ENCODE results near the gene RNF215.
"Not testable (repeated sequence)": the region's sequence is repeated elsewhere in the genome, so short reads cannot be mapped to it uniquely, and the experiment has no call there.

The RNF215 gene

DNA sequence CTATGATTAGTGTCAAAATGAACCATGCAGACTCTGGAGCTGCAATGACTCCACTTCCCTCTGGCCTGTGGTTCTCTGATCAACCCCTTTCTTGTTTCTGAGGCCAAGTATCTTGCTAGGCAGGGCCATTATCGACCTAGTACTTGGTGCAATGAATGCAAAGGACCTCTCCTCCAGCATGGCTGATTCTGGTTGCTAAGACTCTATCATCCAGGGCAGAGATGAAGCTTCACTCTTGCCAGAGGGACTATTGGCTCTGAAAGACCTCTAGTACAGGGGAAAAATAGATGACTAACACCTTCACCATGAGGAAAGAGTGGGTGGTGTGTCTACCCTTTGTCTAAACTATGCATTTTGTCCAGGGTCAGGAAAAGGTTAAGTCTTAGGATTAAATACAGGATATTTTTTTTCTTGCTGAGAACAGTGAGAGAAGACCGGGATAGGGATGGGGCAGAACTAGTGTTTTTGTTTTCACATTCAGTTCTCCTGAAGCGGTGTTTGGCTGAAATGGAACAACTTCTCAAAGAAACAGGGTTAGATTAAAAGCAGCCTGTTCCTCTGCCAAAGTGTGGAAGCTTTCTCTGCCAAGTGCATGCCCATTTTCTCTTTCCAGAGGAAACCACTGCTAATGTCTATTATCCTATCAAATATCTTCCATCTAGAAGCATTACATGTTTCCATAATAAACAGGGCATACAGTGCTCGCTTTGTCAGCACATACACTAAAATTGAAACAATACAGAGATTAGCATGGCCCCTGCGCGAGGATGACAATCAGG, 33.3 kb upstream of the RNF215 start:
- DNase-seq = no peak

DNA sequence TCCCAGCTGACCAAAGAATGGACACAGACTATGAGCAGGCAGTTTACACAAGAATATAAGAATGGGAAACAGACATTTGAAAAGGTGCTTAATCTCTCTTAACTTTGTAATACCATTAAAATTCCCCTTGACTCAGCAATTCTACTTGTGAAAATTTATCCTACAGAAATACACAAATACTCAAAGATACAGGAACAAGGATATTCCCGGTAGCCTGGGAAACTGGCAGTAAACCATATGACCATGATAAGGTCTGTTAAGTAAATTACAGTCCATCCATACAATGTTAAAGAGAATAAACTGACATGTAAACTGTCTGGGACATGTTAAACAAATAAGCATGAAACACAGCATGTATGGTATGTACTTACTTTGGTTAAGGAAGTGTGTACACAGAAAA, 29.6 kb upstream of the RNF215 start:
- DNase-seq = no peak

GRCh38 chr22:30416403-30416802, 29.2 kb upstream of the RNF215 start:
- no peak for DNase-seq

DNA sequence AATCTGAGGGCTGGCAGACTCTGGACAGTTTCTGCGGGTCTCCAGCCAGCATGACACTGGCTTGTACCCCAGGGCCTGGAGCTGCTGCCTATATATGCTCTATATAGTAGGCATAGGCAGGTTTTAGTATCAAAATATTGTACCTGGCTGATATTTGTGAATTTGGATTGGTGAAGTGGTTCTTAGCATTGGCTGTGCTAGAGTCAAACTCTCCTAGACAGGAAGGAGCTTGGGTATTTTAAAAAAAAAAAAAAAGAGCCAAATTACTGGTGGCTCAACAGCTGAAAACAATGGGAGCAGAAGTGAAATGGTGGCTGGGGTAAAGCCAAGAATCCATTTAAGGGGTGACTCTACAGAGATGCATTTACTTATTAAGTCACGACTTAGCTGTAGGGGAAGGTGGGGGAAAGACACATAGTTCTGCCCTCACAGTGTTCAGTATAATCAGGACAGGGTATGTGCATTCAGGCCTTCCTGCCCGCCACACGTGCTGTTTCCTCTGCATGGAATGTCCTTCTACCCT, 27.4 kb upstream of the RNF215 start:
- DNase-seq = no peak

GRCh38 chr22:30413745-30414524, 26.7 kb upstream of the RNF215 start:
- DNase-seq = no peak

DNA sequence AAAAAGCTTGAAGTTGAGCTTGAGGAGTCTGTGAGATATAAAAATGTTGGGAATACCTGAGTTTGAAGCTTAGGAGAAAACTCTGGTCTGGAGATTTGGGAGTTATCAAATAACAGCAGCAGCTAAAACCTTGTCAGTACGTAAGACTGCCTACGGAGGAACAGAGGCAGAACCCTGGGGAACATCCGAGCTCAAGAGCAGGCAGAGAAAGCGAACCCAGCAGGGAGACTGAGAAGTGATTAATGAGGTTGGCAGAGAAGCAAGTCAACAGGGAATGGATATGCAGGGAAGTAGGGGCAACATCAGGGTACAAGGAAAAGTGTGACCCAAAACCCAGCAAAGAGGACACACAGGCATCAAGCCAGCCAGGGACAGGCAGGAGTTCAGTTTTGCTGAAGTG, 25.8 kb upstream of the RNF215 start:
- no peak for DNase-seq

DNA sequence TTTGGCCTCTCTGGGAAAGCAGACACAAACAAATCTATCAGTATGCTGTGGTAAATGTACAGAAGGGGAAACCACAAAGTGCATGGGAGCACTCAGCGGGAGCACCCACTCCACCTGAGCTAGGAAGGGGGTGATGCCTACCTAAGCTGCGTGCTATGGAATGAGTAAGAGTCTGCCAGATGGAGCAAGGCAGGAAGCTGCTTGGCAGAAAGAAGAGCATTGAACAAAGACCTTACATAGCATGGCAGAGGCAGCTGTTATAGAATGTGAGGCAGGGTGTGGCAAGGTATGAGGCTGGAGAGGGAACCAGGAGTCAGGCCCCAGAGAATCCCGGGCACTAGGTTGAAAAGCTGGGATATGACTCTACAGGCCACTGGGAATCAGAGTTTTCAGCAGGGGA, 24.6 kb upstream of the RNF215 start:
- DNase-seq = no peak

DNA sequence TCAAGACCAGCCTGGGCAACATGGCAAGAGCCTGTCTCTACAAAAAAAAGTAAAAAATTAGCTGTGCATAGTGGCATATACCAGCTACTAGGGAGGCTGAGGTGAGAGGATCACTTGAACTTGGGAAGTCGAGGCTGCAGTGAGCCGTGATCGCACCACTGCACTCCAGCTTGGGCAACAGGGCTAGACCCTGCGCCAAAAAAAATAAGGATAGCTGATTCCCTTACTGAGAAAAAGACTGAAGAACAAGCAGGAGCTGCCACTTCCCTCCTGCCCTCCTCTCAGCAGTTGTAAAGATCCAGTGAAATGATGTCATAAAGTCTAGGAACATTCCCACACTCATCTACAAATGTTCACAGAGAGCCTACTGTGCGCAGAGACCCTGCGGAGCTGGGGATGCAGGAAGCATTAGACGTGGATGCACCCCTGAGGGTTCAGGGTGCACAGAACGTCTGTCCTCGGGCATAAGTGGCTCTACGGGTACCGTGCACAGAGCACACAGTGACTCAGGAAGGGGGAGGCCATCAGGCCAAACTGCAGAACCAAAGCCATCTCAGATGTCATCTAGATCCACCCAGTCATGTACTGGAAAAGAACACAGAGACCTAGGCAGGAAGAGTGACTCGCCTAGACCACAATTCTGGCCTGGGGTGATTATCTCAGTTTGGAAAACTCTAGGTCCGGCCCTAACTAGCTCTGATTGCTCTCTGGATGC, 21.3 kb upstream of the RNF215 start:
- no peak for DNase-seq

GRCh38 chr22:30406400-30406799, 19.2 kb upstream of the RNF215 start:
- DNase-seq = no peak

DNA sequence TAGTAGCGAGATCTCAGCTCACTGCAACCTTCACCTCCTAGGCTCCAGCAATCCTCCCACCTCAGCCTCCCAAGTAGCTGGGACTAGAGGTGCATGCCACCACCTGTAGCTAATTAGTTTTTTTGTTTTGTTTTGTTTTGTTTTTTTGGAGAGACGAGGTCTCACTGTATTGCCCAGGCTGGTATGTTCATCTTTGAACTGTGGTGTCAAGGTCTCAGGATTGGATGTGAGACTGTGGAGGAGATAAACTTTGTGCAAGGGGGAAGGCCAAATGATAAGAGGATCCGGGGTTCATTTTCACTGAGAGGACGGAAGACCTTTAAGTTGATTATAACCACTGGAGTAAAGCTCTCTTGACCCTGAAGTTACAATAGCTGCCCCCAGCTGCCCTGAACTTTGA, 18.5 kb upstream of the RNF215 start:
- DNase-seq = no peak

DNA sequence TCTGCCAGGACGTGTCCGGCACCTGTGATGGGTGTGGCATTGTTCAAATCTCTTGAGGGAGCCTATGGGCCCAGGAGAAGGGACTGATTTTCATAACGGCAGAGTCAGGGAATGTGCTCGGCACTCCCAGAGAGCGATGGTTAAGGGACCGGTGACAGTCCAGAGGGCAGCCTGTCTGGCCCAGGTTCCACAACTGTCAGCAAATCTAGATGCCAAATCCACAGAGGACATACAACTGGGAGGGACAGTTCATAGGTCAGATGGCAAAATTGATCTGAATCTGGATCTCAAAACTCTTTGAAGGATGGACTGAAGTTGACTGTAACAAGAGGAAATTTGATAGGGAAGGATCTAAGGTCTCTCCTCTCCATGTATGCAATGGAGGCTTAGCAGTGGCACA, 17.1 kb upstream of the RNF215 start:
- DNase-seq = no peak

DNA sequence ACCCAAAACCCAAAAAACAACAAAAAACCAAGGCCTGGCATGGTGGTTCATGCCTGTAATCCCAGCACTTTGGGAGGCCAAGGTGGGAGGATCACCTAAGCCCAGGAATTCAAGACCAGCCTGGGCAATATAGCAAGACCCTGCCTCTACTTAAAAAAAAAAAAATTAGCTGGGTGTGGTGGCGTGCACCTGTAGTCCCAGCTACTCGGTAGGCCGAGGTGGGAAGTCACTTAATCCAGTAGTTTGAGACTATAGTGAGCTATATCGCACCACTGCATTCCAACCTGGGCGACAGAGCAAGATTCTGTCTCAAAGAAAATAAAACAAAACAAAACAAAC, 15.5 kb upstream of the RNF215 start:
- not testable (repeated sequence) for DNase-seq

DNA sequence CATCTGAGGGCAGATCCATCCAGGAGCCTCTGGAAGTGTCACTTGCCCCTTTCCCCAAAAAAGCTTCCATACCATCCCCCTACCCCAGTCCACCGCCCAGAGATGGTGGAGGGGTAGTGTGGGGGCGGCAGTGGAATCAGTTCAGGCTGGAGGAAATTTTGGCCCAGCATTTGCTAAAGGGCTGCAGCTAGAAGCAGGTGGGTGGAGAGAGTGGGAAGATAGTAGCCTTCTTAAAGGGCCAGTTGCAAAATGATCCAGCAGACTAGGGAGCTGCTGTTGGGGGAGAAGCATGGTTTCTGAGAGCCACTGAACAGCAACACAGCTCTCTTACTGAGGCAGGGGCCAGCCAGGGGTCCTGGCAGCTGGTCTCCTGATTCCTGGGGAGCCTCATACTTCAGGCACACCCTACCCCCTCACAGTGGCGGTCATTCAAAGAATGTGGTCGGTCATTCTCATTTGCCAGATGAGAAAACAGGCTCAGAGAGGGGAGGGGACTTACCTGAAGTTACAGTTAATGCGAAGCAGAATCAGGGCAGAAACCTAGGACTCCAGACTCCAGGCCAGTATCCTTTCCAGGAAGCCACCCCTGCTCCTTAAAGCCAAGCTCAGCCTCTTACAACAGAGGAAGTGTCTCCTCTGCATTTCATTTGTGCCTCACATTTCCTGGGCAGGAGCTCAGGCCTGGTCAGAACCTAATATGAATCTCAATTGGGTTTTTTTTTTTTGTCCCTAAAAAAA, 15.0 kb upstream of the RNF215 start:
- DNase-seq = no peak

GRCh38 chr22:30401024-30401423, 13.8 kb upstream of the RNF215 start:
- not testable (repeated sequence) for DNase-seq

DNA sequence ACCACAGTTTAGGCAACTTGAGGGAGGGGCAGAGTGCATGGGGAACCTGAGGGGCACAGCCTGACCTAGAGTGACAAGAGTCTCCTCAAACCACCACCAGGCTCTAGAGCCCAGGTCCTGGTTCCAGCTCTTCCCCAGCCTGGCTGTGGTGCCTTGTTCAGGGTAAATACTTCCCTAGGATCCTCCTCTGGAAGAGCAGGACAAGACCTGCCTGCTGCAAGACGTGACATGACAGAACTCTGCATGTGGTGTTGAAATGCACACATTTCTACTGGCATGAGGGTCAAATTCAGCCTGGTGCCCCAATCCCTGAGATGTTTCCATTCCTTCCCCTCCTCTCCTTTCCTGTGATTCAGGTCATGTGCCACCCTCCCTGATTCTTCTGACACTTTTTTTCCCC, 12.9 kb upstream of the RNF215 start:
- DNase-seq = no peak

- no peak for DNase-seq
Measured at GRCh38 chr22:30399718-30400117, 12.5 kb upstream of the RNF215 start.

DNA sequence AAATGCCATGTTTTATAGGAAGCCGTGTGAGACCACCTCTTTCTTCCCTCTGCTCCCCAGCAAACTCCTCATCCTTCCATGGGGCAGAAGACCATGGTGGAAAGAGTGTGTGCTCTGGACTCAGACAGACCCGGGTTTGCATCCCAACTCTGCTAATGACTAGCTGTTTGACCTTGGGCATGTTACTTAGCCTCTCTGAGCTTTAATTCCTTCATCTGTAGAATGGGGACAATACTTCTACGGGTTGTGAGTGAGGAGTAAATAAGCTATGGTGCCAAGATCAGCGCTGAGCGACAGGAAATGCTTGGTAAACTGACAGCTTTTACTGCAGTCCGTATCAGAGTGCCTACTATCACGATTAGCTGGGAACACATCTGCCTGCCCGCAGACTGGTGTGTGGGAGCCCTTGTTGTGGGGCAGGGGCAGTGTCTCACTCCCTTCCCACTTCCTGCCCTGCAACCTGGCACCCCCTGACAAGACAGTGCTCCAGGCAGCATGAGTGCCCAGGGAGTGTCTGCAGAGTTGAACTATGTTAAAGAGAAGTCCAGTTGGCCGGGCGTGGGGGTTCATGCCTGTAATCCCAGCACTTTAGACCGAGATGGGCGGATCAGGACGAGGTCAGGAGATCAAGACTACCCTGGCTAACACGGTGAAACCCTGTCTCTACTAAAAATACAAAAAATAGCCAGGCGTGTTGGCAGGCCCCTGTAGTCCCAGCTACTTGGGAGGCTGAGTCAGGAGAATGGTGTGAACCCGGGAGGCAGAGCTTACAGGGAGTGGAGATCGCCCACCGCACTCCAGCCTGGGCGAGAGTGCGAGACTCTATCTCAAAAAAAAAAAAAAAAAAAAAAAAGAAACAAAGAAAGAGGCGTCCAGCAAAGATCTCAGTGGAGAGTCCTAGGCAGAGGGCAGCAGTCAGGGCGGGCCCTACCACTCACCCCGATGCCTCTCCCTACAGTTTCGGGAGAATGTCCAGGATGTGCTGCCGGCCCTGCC, 11.8 kb upstream of the RNF215 start:
- DNase-seq = no peak

- no peak for DNase-seq
Measured at GRCh38 chr22:30397656-30398635, 10.7 kb upstream of the RNF215 start.

- DNase-seq = peak; percentile 79
Measured at GRCh38 chr22:30396871-30397655, 9.9 kb upstream of the RNF215 start, which contains the start of gene SEC14L2. SEC14L2 (plus strand) TSS chr22:30397018; CDS start chr22:30397117, 99 bp downstream.
